Duodenal mucosa (tissue), 2 donors: ENCODE results near the gene TMEM175.

Experiments used
- H3K27ac ChIP-seq: one replicate; pipeline ENCODE4 v1.7.0; 2013; ENCODE audit warnings: low read depth, low read length
- H3K27me3 ChIP-seq, 2 donors: one replicate each; pipeline ENCODE4 v1.7.0; 2013; ENCODE audit warnings: low read length in 2 of 2, control low read depth in 1 of 2; ENCODE audit not compliant: insufficient read depth in 2 of 2, control insufficient read depth in 1 of 2
- H3K36me3 ChIP-seq, 2 donors: one replicate each; pipeline ENCODE4 v1.7.0; 2013; ENCODE audit warnings: low read length in 2 of 2, control low read depth in 1 of 2; ENCODE audit not compliant: insufficient read depth in 2 of 2, control insufficient read depth in 1 of 2
- H3K4me1 ChIP-seq, 2 donors: one replicate each; pipeline ENCODE4 v1.7.0; 2013; ENCODE audit warnings: low read length in 2 of 2, control low read depth in 1 of 2; ENCODE audit not compliant: insufficient read depth in 2 of 2, control insufficient read depth in 1 of 2
- H3K4me3 ChIP-seq, 2 donors: one replicate each; pipeline ENCODE4 v1.7.0; 2013; ENCODE audit warnings: low read length in 2 of 2, low read depth in 1 of 2
- H3K9ac ChIP-seq, 2 donors: one replicate each; pipeline ENCODE4 v1.7.0; 2013; ENCODE audit warnings: low read length in 2 of 2, low read depth in 1 of 2
- H3K9me3 ChIP-seq, 2 donors: one replicate each; pipeline ENCODE4 v1.7.0; 2013; ENCODE audit warnings: low read length in 2 of 2, control low read depth in 1 of 2; ENCODE audit not compliant: control insufficient read depth in 1 of 2

Gene TMEM175

DNA sequence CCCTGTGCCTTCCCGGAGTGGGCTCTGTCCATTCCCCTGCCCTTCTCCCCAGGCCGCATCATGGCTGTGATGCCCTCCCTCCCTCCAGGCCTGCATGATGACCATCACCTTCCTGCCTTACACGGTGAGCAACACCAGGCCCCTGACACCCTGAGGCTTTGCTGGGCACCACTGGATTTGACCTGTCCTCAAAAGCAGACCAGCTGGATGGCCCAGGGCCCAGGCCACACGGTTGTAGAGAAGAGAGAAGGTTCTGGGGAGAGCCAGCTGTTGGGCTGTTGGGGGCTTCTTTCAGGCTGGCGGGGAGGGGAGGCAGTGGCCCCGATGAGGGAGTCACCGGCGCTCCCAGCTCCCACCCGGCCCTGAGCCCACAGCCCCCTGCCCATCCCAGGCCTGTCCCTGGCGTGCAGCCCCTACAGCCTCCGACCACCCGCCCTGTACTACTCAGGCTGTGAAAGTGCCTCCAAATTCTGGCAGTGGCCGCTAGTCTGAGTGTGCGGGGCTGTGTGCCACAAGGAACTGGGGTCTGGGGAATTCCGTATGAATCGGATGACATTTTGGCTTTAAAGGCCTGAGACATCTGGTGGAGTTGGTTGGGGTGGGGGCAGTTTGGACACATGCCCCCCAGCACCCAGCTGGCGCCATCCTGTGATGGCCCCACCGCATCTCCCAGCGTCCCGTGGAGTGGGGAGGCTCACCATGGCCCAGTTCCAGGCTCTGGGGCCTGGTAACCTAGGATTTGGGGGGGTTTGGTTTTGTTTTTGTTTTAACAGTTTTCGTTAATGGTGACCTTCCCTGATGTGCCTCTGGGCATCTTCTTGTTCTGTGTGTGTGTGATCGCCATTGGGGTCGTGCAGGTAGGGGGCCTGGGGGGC lies 19.6 kb downstream of the TMEM175 start:
- Histone ChIP-seq H3K9me3 (no peaks in the 10 kb centered on the region), H3K4me3 (no peak overlapping the region), H3K36me3 (peaks cover 0 to 8% of the 10 kb centered on the region in 2 donors), H3K27me3 (no peaks in the 10 kb centered on the region), H3K27ac (no peak overlapping the region), H3K9ac (no peak overlapping the region), H3K4me1 (no peaks in the 10 kb centered on the region)

GRCh38 chr4:952881-953573 lies 20.8 kb downstream of the TMEM175 start:
- H3K9ac ChIP-seq = no peak overlapping the region
- no peaks in the 10 kb centered on the region for H3K4me1 ChIP-seq
- no peak overlapping the region for H3K4me3 ChIP-seq
- H3K9me3 ChIP-seq = no peaks in the 10 kb centered on the region
- no peak overlapping the region for H3K27ac ChIP-seq
- H3K27me3 ChIP-seq = no peaks in the 10 kb centered on the region
- H3K36me3 ChIP-seq = peaks cover 0 to 15% of the 10 kb centered on the region in 2 donors

- no peak overlapping the region for H3K4me3 ChIP-seq
- no peak overlapping the region for H3K9ac ChIP-seq
- peaks cover 0 to 21% of the 10 kb centered on the region in 2 donors for H3K36me3 ChIP-seq
- no peaks in the 10 kb centered on the region for H3K27me3 ChIP-seq
- H3K9me3 ChIP-seq = no peaks in the 10 kb centered on the region
- H3K27ac ChIP-seq = no peak overlapping the region
- no peaks in the 10 kb centered on the region for H3K4me1 ChIP-seq
Observed at GRCh38 chr4:953574-953915, 21.3 kb downstream of the TMEM175 start.

GRCh38 chr4:954211-955020 lies 22.2 kb downstream of the TMEM175 start:
- no peak overlapping the region for H3K27ac ChIP-seq
- H3K36me3 ChIP-seq = peaks cover 0 to 29% of the 10 kb centered on the region in 2 donors
- H3K4me1 ChIP-seq = no peaks in the 10 kb centered on the region
- no peak overlapping the region for H3K4me3 ChIP-seq
- H3K27me3 ChIP-seq = no peaks in the 10 kb centered on the region
- H3K9me3 ChIP-seq = no peaks in the 10 kb centered on the region
- H3K9ac ChIP-seq = no peak overlapping the region

DNA sequence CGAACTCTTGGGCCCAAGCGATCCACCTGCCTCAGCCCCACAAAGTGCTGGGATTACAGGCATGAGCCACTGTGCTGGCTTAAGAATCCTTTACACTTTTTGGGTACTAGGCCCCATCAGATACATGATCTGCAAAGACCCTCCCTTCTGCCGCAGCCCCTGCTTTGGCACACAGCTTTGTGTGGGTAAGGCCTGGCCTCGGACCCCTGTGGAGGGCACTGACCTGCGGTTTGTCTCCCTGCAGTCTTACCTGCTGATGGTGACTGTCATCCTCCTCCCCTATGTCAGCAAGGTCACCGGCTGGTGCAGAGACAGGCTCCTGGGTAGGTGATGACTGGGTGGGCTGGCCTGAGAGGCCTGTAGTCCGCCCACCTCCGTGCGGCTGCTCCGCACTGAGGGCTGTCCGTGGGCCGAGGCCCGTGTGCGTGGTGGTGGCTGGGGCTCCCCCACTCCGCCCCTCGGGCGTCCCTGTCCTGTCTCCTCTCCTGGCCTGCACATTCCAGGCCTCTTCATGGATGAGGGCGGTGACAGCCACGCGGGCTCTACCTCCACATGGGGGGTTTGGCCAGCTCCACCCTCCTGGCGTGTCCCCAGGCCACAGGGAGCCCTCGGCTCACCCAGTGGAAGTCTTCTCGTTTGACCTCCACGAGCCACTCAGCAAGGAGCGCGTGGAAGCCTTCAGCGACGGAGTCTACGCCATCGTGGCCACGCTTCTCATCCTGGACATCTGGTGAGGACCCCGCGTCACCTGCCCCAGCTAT lies 23.1 kb downstream of the TMEM175 start:
- Histone ChIP-seq H3K27me3 (no peaks in the 10 kb centered on the region), H3K4me1 (no peaks in the 10 kb centered on the region), H3K36me3 (peaks cover 0 to 38% of the 10 kb centered on the region in 2 donors), H3K9ac (no peak overlapping the region), H3K4me3 (no peak overlapping the region), H3K27ac (no peak overlapping the region), H3K9me3 (no peaks in the 10 kb centered on the region)

DNA sequence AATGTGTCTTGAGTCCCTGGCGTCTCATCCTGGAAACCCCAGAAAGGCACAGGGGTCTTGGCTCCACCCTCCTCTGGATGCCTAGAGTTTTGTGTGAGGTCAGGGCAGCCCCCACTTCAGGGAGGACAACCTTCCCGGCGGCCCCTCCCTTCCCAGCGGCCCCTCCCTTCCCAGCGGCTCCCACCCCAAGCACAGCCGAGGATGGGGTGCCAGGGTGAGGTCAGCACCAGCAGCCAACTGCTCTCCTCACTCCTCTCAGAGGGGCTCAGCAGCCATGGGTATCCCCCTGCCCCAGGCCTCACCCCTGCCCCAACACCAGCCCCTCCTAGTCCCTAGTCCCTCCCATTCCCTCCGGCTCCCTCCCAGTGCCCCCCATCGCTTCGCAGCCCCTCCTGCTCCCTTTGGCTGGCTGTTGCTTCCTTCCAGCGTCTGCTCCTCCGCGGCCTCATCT lies 23.7 kb downstream of the TMEM175 start:
- Histone ChIP-seq H3K4me1 (no peaks in the 10 kb centered on the region), H3K27ac (no peak overlapping the region), H3K4me3 (no peak overlapping the region), H3K9me3 (no peaks in the 10 kb centered on the region), H3K27me3 (no peaks in the 10 kb centered on the region), H3K36me3 (peaks cover 0 to 43% of the 10 kb centered on the region in 2 donors), H3K9ac (no peak overlapping the region)

GRCh38 chr4:956531-957230 lies 24.4 kb downstream of the TMEM175 start:
- no peak overlapping the region for H3K4me3 ChIP-seq
- H3K27ac ChIP-seq = no peak overlapping the region
- H3K9ac ChIP-seq = no peak overlapping the region
- no peaks in the 10 kb centered on the region for H3K4me1 ChIP-seq
- H3K27me3 ChIP-seq = no peaks in the 10 kb centered on the region
- peaks cover 0 to 42% of the 10 kb centered on the region in 2 donors for H3K36me3 ChIP-seq
- no peaks in the 10 kb centered on the region for H3K9me3 ChIP-seq

DNA sequence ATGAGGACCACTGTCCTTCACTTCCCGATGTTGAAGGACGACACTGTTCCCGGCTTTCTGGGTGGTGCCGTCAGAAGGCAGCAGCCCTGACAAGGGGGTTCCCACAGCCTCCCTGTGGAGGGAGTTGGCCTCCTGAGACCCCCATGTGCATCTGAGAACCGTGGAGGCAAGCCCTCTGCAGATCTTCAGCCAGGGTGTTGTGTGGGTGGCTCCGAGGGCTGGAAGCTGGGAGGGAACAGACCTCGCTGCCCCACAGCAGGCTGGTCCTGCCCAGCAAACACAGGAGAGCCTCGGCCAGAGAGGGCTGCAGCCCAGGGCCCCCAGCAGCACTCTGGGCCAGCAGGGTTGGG lies 24.9 kb downstream of the TMEM175 start:
- Histone ChIP-seq H3K4me3 (no peak overlapping the region), H3K9me3 (no peaks in the 10 kb centered on the region), H3K9ac (no peak overlapping the region), H3K27me3 (no peaks in the 10 kb centered on the region), H3K4me1 (no peaks in the 10 kb centered on the region), H3K36me3 (peaks cover 0 to 48% of the 10 kb centered on the region in 2 donors), H3K27ac (no peak overlapping the region)

DNA sequence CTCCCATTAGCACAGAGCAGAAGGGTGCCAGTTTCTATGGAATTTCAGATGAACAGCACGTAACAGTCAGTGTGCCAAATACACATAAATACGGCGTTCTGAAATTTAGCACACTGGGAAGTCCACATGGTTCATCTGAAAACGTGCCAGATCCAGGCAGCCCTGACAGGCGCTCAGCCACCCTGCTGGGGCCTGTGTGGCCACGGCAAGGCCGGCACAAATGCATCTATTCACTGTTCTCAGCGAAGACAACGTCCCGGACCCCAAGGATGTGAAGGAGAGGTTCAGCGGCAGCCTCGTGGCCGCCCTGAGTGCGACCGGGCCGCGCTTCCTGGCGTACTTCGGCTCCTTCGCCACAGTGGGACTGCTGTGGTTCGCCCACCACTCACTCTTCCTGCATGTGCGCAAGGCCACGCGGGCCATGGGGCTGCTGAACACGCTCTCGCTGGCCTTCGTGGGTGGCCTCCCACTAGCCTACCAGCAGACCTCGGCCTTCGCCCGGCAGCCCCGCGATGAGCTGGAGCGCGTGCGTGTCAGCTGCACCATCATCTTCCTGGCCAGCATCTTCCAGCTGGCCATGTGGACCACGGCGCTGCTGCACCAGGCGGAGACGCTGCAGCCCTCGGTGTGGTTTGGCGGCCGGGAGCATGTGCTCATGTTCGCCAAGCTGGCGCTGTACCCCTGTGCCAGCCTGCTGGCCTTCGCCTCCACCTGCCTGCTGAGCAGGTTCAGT lies 25.5 kb downstream of the TMEM175 start:
- Histone ChIP-seq H3K27me3 (no peaks in the 10 kb centered on the region), H3K27ac (no peak overlapping the region), H3K4me3 (no peak overlapping the region), H3K9me3 (no peaks in the 10 kb centered on the region), H3K4me1 (no peaks in the 10 kb centered on the region), H3K36me3 (peaks cover 0 to 53% of the 10 kb centered on the region in 2 donors), H3K9ac (no peak overlapping the region)
